ENCODE results near the gene RELB. TPM values are rescaled to one million over a fixed set of nuclear protein-coding genes. Genes with fewer than 3 reads are reported as not detected.

Gene RELB
- polyA plus RNA-seq, 1 donor from 2014 or later, result 1.1 TPM

GRCh38 chr19:44961821-44962220 lies 39.4 kb upstream of the RELB start:
- Histone ChIP-seq H3K9me2 (ENCODE audit: insufficient read depth, low read length) (no peaks in the 10 kb centered on the region), H2AFZ (ENCODE audit: low read depth, low read length) (no peak overlapping the region), H3K9ac (ENCODE audit: low read length) (no peak overlapping the region), H3K27me3 (ENCODE audit: insufficient read depth, low read depth, low read length) (no peaks in the 10 kb centered on the region), H4K20me1 (ENCODE audit: insufficient read depth) (no peaks in the 10 kb centered on the region), H3K27ac (ENCODE audit: low read length) (no peak overlapping the region), H3K4me2 (ENCODE audit: low read length) (no peak overlapping the region), H3F3A (ENCODE audit: insufficient read depth, low read length, poor library complexity, severe bottlenecking) (no peaks in the 10 kb centered on the region), H3K36me3 (ENCODE audit: insufficient read depth, low read length) (no peaks in the 10 kb centered on the region), H3K4me3 (ENCODE audit: low read length) (no peak overlapping the region), H3K79me2 (replicated peaks; ENCODE audit: insufficient read depth, low read length) (peaks cover 38% of the 10 kb centered on the region), H3K9me3 (ENCODE audit: low read length) (no peaks in the 10 kb centered on the region)
- TF ChIP-seq EZH2 (IDR thresholded peaks at IDR 0.05; ENCODE audit: borderline replicate concordance, insufficient read depth, low read length, poor library complexity, severe bottlenecking), result no peak
- no peak for TF ChIP-seq RAD21 (conservative IDR thresholded peaks at IDR 0.05)

- no peak overlapping the region for H3K4me2 ChIP-seq (ENCODE audit: low read length)
- H3K9ac ChIP-seq (ENCODE audit: low read length), result no peak overlapping the region
- H4K20me1 ChIP-seq (ENCODE audit: insufficient read depth), result no peaks in the 10 kb centered on the region
- no peaks in the 10 kb centered on the region for H3K27me3 ChIP-seq (ENCODE audit: insufficient read depth, low read depth, low read length)
- no peaks in the 10 kb centered on the region for H3K9me3 ChIP-seq (ENCODE audit: low read length)
- no peaks in the 10 kb centered on the region for H3K9me2 ChIP-seq (ENCODE audit: insufficient read depth, low read length)
- no peaks in the 10 kb centered on the region for H3K79me2 ChIP-seq (replicated peaks; ENCODE audit: insufficient read depth, low read length)
- H2AFZ ChIP-seq (ENCODE audit: low read depth, low read length), result no peak overlapping the region
- H3K27ac ChIP-seq (ENCODE audit: low read length), result no peak overlapping the region
- no peak for TF ChIP-seq EZH2 (IDR thresholded peaks at IDR 0.05; ENCODE audit: borderline replicate concordance, insufficient read depth, low read length, poor library complexity, severe bottlenecking)
- no peak overlapping the region for H3K4me3 ChIP-seq (ENCODE audit: low read length)
- H3K36me3 ChIP-seq (ENCODE audit: insufficient read depth, low read length), result no peaks in the 10 kb centered on the region
- H3F3A ChIP-seq (ENCODE audit: insufficient read depth, low read length, poor library complexity, severe bottlenecking), result no peaks in the 10 kb centered on the region
Observed at GRCh38 chr19:44968118-44968517, 33.1 kb upstream of the RELB start.

- Histone ChIP-seq H3K79me2 (replicated peaks; ENCODE audit: insufficient read depth, low read length) (no peaks in the 10 kb centered on the region), H2AFZ (ENCODE audit: low read depth, low read length) (no peak overlapping the region), H3F3A (ENCODE audit: insufficient read depth, low read length, poor library complexity, severe bottlenecking) (no peaks in the 10 kb centered on the region), H3K27ac (ENCODE audit: low read length) (no peak overlapping the region), H3K36me3 (ENCODE audit: insufficient read depth, low read length) (no peaks in the 10 kb centered on the region), H3K27me3 (ENCODE audit: insufficient read depth, low read depth, low read length) (no peaks in the 10 kb centered on the region), H3K9ac (ENCODE audit: low read length) (no peak overlapping the region), H4K20me1 (ENCODE audit: insufficient read depth) (no peaks in the 10 kb centered on the region), H3K4me3 (ENCODE audit: low read length) (no peak overlapping the region), H3K9me3 (ENCODE audit: low read length) (no peaks in the 10 kb centered on the region), H3K4me2 (ENCODE audit: low read length) (no peak overlapping the region), H3K9me2 (ENCODE audit: insufficient read depth, low read length) (no peaks in the 10 kb centered on the region)
- TF ChIP-seq EP300 (conservative IDR thresholded peaks at IDR 0.05; ENCODE audit: poor library complexity, severe bottlenecking), result no peak
- no peak for TF ChIP-seq CTCF (IDR thresholded peaks at IDR 0.05; ENCODE audit: poor library complexity, severe bottlenecking)
- no peak for TF ChIP-seq REST (IDR thresholded peaks at IDR 0.05; ENCODE audit: borderline replicate concordance)
Observed at GRCh38 chr19:44968670-44969069, 32.6 kb upstream of the RELB start.

Data from neural cell (in vitro differentiated cells).